OCI-LY1 (cell line): ENCODE measurements around the gene TUBGCP2.

ENCODE experiments used
- EZH2 ChIP-seq: fragments of 200-600 bp; sonication (generic), shearing (Covaris generic); IDR thresholded peaks from 2 replicates; pipeline ENCODE4 v1.8.0; 2017; ENCODE audit warnings: borderline replicate concordance, mixed run types, mild to moderate bottlenecking, antibody characterized with exemption, low read length, moderate library complexity, mixed read lengths
- TF ChIP-seq, protein P1 (sequence below): fragments of 200-600 bp; sonication (generic), shearing (Covaris generic); IDR thresholded peaks from 2 replicates; pipeline ENCODE4 v1.5.1; 2017; ENCODE audit warnings: mild to moderate bottlenecking, antibody characterized with exemption, low read length, moderate library complexity, mixed read lengths

DNA sequence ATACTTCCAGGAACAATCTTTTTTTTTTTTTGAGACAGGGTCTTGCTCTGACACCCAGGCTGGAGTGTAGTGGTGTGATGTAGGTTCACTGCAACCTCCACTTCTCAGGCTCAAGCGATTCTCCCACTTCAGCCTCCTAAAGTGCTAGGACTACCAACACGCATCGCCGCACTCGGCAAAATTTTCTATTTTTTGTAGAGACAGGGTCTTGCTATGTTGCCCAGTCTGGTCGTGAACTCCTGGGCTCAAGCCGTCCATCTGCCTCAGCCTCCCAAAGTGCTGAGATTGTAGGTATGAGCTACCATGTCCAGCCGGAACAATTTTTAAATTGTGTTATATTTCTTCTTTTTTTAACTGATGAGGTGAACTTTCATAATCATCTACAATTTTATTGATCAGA is 2.1 kb upstream of the TUBGCP2 start:
- TF ChIP-seq, protein P1, sequence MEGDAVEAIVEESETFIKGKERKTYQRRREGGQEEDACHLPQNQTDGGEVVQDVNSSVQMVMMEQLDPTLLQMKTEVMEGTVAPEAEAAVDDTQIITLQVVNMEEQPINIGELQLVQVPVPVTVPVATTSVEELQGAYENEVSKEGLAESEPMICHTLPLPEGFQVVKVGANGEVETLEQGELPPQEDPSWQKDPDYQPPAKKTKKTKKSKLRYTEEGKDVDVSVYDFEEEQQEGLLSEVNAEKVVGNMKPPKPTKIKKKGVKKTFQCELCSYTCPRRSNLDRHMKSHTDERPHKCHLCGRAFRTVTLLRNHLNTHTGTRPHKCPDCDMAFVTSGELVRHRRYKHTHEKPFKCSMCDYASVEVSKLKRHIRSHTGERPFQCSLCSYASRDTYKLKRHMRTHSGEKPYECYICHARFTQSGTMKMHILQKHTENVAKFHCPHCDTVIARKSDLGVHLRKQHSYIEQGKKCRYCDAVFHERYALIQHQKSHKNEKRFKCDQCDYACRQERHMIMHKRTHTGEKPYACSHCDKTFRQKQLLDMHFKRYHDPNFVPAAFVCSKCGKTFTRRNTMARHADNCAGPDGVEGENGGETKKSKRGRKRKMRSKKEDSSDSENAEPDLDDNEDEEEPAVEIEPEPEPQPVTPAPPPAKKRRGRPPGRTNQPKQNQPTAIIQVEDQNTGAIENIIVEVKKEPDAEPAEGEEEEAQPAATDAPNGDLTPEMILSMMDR: no peak
- TF ChIP-seq EZH2: no peak
